Stimulated activated CD8-positive, alpha-beta memory T cell treated with anti-CD3 and anti-CD28 coated beads, Interleukin-4, amount 100 ng/mL, for 1 hour (primary cell): ENCODE data around the gene FRMD4A.

Experiments used
- DNase-seq, 2 donors: peaks; one replicate each; pipeline ENCODE4 v3.0.0-alpha.2; 2020; ENCODE audit warnings: low read depth in 2 of 2, low spot score in 1 of 2

FRMD4A gene

DNA sequence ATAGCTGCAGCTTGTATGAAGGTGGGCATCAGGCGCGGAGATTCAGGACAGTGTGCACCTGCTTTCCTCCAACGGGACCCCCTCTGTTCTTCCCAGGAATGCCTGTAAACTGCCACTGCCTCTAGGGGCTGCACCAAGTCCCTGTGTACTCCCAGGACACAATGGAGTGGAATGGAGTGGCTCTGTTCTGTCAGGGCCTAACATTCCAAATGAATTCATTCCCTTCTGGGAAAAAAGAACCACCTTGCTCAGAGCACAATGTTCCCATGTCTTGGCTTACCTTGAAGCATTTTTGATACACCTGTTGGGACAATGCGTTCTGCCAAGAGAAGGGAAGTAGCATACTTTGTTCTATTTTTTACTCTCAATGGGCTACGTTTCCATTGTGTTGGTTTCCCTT, 339.4 kb downstream of the FRMD4A start:
- no peak for DNase-seq

DNA sequence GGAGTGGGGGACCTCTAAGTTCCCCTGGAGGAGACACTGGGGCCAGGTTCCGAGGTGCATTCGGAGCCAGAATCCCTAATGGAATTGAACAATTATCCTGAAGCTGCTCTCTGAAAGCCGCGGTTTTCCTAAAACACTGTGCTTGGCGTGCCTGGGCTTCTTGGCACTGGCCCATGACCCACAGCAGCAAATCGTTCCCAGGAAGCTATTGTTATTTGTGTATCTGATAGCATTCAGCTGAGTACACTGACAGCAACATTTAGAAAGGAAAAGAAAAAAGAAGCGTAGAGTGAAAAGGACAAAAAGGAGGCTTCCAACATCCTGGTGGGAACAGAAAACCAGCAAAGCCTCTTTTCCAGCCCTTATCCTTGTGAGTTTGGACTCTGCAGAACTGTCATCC, 339.8 kb downstream of the FRMD4A start:
- DNase-seq, result no peak

DNA sequence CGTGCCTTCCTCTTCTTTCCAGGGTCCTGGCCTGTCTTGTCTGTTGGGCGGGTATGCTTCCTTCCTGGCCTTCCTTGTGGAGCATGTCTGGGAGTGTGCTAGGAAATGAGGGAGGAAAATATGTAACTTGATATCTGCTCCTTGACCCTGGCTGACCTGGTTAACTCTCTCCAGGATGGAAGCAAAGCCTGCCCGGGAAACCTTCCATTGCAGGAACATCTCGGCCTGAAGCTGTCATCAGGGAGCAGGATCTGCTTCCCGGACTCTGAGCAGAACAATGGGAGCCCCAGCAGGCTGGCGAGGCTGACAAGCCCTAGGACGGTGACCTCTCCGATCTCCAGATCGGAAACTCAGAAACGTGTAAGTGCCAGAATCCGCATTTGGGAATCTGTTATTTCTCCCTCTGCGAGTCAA, 340.3 kb downstream of the FRMD4A start:
- DNase-seq, result no peak

- DNase-seq, result no peak
Measured at GRCh38 chr10:13989616-13990015, 341.1 kb downstream of the FRMD4A start.

- no peak for DNase-seq
Measured at GRCh38 chr10:13987446-13987845, 343.3 kb downstream of the FRMD4A start.

GRCh38 chr10:13984647-13985155, 346.0 kb downstream of the FRMD4A start:
- no peak for DNase-seq

- no peak for DNase-seq
Measured at GRCh38 chr10:13983035-13983434, 347.7 kb downstream of the FRMD4A start.

DNA sequence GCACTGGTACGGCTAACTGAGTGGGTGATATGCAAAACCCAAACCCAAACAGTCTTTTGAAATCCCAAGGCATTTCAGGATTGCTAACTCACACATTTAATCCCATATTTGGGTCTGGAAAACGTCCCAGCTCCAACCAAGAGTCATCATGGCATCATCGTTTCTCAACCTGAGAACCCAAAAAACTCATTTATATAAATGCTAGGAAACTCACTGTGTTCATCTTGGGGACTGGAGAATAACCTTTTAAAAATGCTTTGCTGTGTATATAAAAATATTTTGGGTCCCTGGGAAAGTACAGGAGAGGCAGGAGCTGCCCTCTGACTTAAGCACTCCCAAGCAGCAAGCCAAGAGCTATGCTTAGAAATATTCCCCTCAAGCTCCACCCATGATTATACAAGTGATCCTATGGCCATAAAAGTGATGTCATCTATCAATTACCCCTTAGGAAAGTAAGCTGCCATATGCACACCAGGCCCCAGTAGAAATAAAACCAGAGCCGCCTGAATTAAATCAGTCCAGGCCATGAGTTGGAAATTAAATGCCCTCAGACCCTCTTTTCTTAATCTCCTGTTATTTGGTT, 352.1 kb downstream of the FRMD4A start:
- DNase-seq, result no peak

DNA sequence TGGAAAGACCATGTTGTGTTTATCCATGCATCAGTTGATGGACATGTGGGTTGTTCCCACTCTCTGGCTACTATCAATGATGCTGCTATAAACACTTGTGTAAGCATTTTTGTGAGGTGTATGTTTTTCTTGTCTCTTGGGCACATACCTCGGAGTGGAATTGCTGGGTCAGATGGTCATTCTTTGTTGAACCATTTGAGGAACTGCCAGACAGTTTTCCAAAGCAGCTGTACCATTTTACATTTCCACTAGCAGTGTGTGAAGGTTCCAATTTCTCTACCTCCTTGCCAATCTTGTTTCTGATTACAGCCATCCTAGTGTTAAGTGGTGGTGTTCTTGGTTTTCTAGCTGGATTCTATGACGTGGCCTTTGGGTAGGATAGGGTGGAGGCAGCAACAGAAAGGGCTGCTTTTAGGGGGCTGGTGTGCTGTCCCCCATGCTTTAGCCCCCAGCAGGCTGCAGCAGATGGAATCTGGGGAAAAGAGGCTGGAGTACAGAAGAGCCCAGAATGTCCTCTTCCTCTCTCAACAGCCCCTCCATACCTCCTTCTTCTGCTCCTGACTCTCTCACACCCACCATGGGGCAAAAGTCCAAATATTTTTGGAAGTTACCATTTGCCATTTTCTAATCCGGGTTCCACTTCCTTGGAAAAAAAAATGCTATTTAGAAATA, 352.7 kb downstream of the FRMD4A start:
- no peak for DNase-seq

- no peak for DNase-seq
Measured at GRCh38 chr10:13973742-13974141, 357.0 kb downstream of the FRMD4A start.

DNA sequence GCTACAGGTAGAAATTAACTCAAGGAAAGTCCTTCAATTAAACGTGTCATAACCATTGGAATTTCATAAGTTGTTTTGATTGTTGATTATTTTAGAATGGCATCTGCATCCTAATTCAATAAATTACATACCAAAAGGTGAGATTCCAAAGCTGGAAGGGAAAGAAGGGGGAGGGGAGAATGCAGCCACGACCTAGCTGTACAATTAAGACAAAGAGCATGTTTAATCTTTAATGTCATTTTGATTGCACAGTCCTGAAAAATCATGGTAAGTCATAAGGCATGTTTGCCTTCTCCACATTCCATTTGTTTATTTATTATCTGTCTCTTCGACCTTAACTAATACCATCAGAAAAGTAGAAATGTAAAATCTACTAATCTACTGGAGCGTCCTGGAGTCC, 358.1 kb downstream of the FRMD4A start:
- no peak for DNase-seq

GRCh38 chr10:13971601-13972475, 358.9 kb downstream of the FRMD4A start:
- DNase-seq, result no peak

DNA sequence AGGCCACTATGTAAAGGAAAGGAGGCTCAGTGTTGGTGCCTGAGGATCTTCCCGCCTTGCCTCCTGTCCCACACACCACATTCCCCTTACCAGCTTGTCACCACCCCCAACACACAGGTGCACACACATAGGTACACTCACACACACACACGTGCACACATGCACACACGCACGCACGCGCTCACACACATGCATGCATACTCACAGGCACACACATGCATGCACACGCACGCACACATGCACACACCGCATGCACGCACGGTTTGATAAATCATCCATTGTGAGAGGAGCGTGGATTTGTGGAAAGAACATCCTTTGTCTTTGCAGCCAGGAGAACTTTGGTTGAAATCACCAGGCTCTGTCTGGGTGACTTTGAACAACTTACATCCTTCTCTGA, 359.8 kb downstream of the FRMD4A start:
- no peak for DNase-seq

DNA sequence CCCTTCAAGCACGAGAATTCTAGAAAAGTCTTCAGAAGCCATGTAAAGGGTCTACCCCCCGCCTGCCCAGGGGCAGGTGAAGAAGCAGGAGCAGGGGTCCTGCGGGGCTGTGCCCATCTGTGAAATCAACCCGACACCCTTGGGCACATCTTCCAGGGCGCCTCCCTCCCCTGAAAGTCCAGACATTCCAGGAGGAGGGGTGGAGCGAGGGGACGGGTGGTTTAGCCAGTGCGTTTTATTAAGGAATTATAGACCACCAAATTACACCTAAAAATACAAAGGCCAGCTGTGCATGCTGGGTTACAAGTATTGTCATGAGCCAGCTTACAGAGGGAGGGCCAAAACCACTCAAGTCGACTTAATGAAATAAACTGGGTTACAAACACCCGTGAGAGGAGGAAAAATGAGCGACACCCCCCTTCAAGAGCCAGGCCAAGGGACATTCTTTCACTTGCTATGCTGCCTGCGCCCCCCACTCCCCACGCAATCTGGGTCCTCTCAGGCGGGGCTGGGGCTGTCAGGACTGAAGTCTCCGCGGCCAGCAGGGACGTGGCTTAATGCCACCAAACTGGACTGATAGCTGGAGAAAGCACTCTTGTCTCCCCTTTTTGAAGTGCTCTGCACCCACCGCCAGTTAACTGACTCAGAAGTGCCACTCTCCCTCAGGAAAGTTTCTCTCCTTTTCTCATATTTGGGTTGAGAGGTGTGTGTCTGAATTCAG, 360.3 kb downstream of the FRMD4A start:
- no peak for DNase-seq

GRCh38 chr10:13969792-13970140, 361.0 kb downstream of the FRMD4A start:
- DNase-seq, result no peak

- DNase-seq, result no peak
Measured at GRCh38 chr10:13969118-13969791, 361.5 kb downstream of the FRMD4A start.

DNA sequence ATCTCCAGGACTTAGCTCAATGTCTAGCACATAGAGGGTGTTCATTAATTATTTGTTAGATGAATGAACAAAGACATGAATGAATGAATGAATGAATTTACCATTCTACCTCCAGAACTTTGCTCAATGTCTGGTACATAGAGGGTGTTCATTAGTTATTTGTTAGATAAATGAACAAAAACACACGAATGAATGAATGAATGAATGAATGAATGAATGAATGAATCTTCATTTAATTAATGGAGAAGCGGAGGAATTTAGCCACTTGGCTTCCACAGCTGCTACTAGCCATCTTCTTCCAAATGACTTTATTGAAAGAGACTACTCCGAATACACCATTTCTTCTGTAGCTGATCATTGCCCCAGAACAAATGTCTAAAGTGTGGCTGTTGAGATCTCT, 368.9 kb downstream of the FRMD4A start:
- DNase-seq, result no peak

- no peak for DNase-seq
Measured at GRCh38 chr10:13961097-13961496, 369.6 kb downstream of the FRMD4A start.

DNA sequence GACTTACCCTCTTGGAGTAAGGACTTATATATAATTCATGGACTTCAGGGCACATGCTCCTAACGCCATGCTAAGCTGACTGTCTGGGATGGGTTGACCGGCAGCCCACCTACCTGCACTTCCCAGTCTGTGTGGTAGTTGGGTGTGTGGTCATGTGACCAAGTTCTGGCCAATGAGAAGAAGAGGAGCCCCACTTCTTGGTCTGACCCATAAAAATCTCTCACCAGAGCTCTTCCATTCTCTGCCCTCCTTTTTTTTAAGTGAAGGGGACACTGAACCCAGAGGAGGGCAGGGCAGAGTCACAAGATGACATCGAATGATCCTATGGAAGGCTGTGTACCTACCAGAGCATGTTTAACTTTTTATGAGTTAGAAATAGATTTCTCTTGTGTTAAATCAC, 370.1 kb downstream of the FRMD4A start:
- no peak for DNase-seq

- no peak for DNase-seq
Measured at GRCh38 chr10:13959443-13960359, 371.0 kb downstream of the FRMD4A start.
